HepG2 (cell line): ENCODE measurements around the gene SPCS1. TPM values are rescaled to one million over a fixed set of nuclear protein-coding genes. Genes with fewer than 3 reads are reported as not detected.

ENCODE experiments used
- ARNTL ChIP-seq: sonication (generic); formaldehyde crosslinking; IDR thresholded peaks from 2 replicates; pipeline ENCODE4 v1.4.0; 2020; ENCODE audit warnings: mild to moderate bottlenecking, missing genetic modification reagents
- DMTF1 ChIP-seq: sonication (generic); formaldehyde crosslinking; IDR thresholded peaks from 2 replicates; pipeline ENCODE4 v1.4.0; 2020; ENCODE audit warnings: mild to moderate bottlenecking, missing genetic modification reagents
- DZIP1 ChIP-seq: sonication (generic); formaldehyde crosslinking; IDR thresholded peaks from 2 replicates; pipeline ENCODE4 v1.5.0; 2020; ENCODE audit warnings: mild to moderate bottlenecking, missing genetic modification reagents
- GATAD1 ChIP-seq: IDR thresholded peaks from 2 replicates; pipeline ENCODE4 v1.6.1; 2016; ENCODE audit warnings: missing genetic modification reagents, missing compliant biosample characterization
- GPN1 ChIP-seq: sonication (generic); formaldehyde crosslinking; IDR thresholded peaks from 2 replicates; pipeline ENCODE4 v1.5.1; 2020; ENCODE audit warnings: missing genetic modification reagents, borderline replicate concordance
- NFE2 ChIP-seq: sonication (generic); formaldehyde crosslinking; IDR thresholded peaks from 2 replicates; pipeline ENCODE4 v1.4.0; 2020; ENCODE audit warnings: missing genetic modification reagents
- RXRB ChIP-seq: IDR thresholded peaks from 2 replicates; pipeline ENCODE4 v1.6.1; 2016; ENCODE audit warnings: borderline replicate concordance, missing genetic modification reagents, missing compliant biosample characterization
- SIX1 ChIP-seq: sonication (generic); formaldehyde crosslinking; IDR thresholded peaks from 2 replicates; pipeline ENCODE4 v1.4.0; 2020; ENCODE audit warnings: missing genetic modification reagents, borderline replicate concordance
- SP2 ChIP-seq: sonication (generic); formaldehyde crosslinking; IDR thresholded peaks from 2 replicates; pipeline ENCODE4 v1.5.1; 2020; ENCODE audit warnings: mild to moderate bottlenecking, missing genetic modification reagents
- SPEN ChIP-seq: sonication (generic); formaldehyde crosslinking; IDR thresholded peaks from 2 replicates; pipeline ENCODE4 v1.5.1; 2020; ENCODE audit warnings: low read depth, mild to moderate bottlenecking, missing genetic modification reagents
- YEATS2 ChIP-seq: sonication (generic); formaldehyde crosslinking; IDR thresholded peaks from 2 replicates; pipeline ENCODE4 v1.4.0; 2020; ENCODE audit warnings: missing genetic modification reagents, borderline replicate concordance
- ZMYM3 ChIP-seq: sonication (generic); formaldehyde crosslinking; IDR thresholded peaks from 2 replicates; pipeline ENCODE4 v1.5.1; 2020; ENCODE audit warnings: mild to moderate bottlenecking, missing genetic modification reagents
- ZNF121 ChIP-seq: sonication (generic); formaldehyde crosslinking; IDR thresholded peaks from 2 replicates; pipeline ENCODE4 v1.5.0; 2020; ENCODE audit warnings: mild to moderate bottlenecking, missing genetic modification reagents
- ZNF441 ChIP-seq: sonication (generic); formaldehyde crosslinking; IDR thresholded peaks from 2 replicates; pipeline ENCODE4 v1.7.0; 2021; ENCODE audit warnings: missing genetic modification reagents, borderline replicate concordance
- ZNF543 ChIP-seq: sonication (generic); formaldehyde crosslinking; IDR thresholded peaks from 2 replicates; pipeline ENCODE4 v1.4.0; 2020; ENCODE audit warnings: mild to moderate bottlenecking, missing genetic modification reagents
- ZNF569 ChIP-seq: sonication (generic); formaldehyde crosslinking; IDR thresholded peaks from 2 replicates; pipeline ENCODE4 v1.5.0; 2020; ENCODE audit warnings: mild to moderate bottlenecking, missing genetic modification reagents, moderate library complexity, borderline replicate concordance
- ZNF782 ChIP-seq: sonication (generic); formaldehyde crosslinking; IDR thresholded peaks from 2 replicates; pipeline ENCODE4 v1.4.0; 2020; ENCODE audit warnings: missing genetic modification reagents, mild to moderate bottlenecking, borderline replicate concordance
- ZSCAN20 ChIP-seq: sonication (generic); formaldehyde crosslinking; IDR thresholded peaks from 2 replicates; pipeline ENCODE4 v1.4.0; 2020; ENCODE audit warnings: missing genetic modification reagents, mild to moderate bottlenecking, borderline replicate concordance
- ZSCAN29 ChIP-seq: sonication (generic); formaldehyde crosslinking; conservative IDR thresholded peaks from 2 replicates; pipeline ENCODE4 v1.4.0; 2020; ENCODE audit warnings: mild to moderate bottlenecking, missing genetic modification reagents
- polyA plus RNA-seq, 8 experiments: library from polyadenylated mRNA; depleted of rRNA in 3 of 8; stranded (reverse) in 7 of 8; unstranded in 1 of 8; fragments of >200 nt; fragmentation: Illumina TruSeq in 4 of 8; extraction: Trizol in 4 of 8; gene quantifications; 2 replicates each; pipeline versions ENCODE4 v1.2.1 to v1.2.3, GENCODE V29; 2011 to 2016; ENCODE audit warnings: low read depth in 4 of 8, missing spikeins in 1 of 8, mixed read lengths in 1 of 8; ENCODE audit not compliant: insufficient read depth in 1 of 8
- total RNA-seq, 5 experiments: library from RNA; depleted of rRNA; stranded (reverse); fragments of >200 nt; fragmentation: Illumina TruSeq; extraction: Trizol; gene quantifications; 2 replicates each; pipeline ENCODE4 v1.2.3, GENCODE V29; 2016; ENCODE audit warnings: low read depth in 1 of 5
- TF ChIP-seq, protein P1 (sequence below): IDR thresholded peaks from 2 replicates; pipeline ENCODE4 v1.4.0; 2020; ENCODE audit warnings: mild to moderate bottlenecking, missing genetic modification reagents

SPCS1 gene
- total and polyA plus RNA-seq, 2 of the 13 experiments (the other 11 are each of a cell fraction or from before 2014, with no cell fraction given): 84.6 to 120 TPM

- TF ChIP-seq DZIP1 (CRISPR knock-in tag) (0 out of 2 replicates have a peak, but pooled peaks have one; percentile 18), ZSCAN20 (CRISPR knock-in tag) (no peak), NFE2 (CRISPR knock-in tag) (no peak), ARNTL (peak; percentile 97), GATAD1 (CRISPR knock-in tag) (peak; percentile 53), SPEN (peak; percentile 48; the same call in 1 of the 2 replicates), SP2 (CRISPR knock-in tag) (no peak), ZMYM3 (CRISPR knock-in tag) (peak; percentile 14; the same call in 1 of the 2 replicates), ZNF121 (CRISPR knock-in tag) (no peak), ZNF782 (CRISPR knock-in tag) (peak; percentile 38; the same call in 1 of the 2 replicates), ZNF569 (CRISPR knock-in tag) (no peak), ZSCAN29 (CRISPR knock-in tag) (peak; percentile 78; the same call in 1 of the 2 replicates), YEATS2 (CRISPR knock-in tag) (no peak; the same call in 1 of the 2 replicates), ZNF543 (CRISPR knock-in tag) (no peak), DMTF1 (CRISPR knock-in tag) (no peak; the same call in 1 of the 2 replicates), RXRB (peak; percentile 90), GPN1 (CRISPR knock-in tag) (no peak), ZNF441 (CRISPR knock-in tag) (peak; percentile 14; the same call in 1 of the 2 replicates), SIX1 (CRISPR knock-in tag) (peak; percentile 38; the same call in 1 of the 2 replicates)
- TF ChIP-seq, protein P1, sequence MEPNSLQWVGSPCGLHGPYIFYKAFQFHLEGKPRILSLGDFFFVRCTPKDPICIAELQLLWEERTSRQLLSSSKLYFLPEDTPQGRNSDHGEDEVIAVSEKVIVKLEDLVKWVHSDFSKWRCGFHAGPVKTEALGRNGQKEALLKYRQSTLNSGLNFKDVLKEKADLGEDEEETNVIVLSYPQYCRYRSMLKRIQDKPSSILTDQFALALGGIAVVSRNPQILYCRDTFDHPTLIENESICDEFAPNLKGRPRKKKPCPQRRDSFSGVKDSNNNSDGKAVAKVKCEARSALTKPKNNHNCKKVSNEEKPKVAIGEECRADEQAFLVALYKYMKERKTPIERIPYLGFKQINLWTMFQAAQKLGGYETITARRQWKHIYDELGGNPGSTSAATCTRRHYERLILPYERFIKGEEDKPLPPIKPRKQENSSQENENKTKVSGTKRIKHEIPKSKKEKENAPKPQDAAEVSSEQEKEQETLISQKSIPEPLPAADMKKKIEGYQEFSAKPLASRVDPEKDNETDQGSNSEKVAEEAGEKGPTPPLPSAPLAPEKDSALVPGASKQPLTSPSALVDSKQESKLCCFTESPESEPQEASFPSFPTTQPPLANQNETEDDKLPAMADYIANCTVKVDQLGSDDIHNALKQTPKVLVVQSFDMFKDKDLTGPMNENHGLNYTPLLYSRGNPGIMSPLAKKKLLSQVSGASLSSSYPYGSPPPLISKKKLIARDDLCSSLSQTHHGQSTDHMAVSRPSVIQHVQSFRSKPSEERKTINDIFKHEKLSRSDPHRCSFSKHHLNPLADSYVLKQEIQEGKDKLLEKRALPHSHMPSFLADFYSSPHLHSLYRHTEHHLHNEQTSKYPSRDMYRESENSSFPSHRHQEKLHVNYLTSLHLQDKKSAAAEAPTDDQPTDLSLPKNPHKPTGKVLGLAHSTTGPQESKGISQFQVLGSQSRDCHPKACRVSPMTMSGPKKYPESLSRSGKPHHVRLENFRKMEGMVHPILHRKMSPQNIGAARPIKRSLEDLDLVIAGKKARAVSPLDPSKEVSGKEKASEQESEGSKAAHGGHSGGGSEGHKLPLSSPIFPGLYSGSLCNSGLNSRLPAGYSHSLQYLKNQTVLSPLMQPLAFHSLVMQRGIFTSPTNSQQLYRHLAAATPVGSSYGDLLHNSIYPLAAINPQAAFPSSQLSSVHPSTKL (CRISPR knock-in tag): peak; percentile 92
Measured at GRCh38 chr3:52704611-52705437, 1.1 kb upstream of the SPCS1 start (continued).
